OCI-LY7 (cell line): ENCODE measurements around the gene PPAN. TPM values are rescaled to one million over a fixed set of nuclear protein-coding genes. Genes with fewer than 3 reads are reported as not detected.

ENCODE experiments used
- BruUV-seq: library from RNA; stranded (reverse); fragments of 400-500 nt; replicated peaks from 2 replicates; lab custom pipeline; 2021; lab: Mats Ljungman, UMichigan
- CTCF ChIA-PET: fragments of 300-600 bp; sonication (Branson Sonifier 250); formaldehyde crosslinking; loops from one replicate; lab custom pipeline; 2022; ENCODE audit warnings: antibody characterized with exemption; ENCODE audit not compliant: unreplicated experiment; lab: Charles Lee
- POLR2A ChIA-PET: fragments of 300-600 bp; sonication (Branson Sonifier 250); formaldehyde crosslinking; loops from one replicate; lab custom pipeline; 2022; ENCODE audit warnings: antibody characterized with exemption; lab: Charles Lee
- DNase-seq: peaks from one replicate; pipeline ENCODE4 v3.0.0-alpha.2; 2015; ENCODE audit warnings: low spot score
- H2AFZ ChIP-seq: fragments of 200-600 bp; sonication (generic), shearing (Covaris generic); 2 replicates; pipeline ENCODE4 v1.6.1; 2014; ENCODE audit warnings: mild to moderate bottlenecking, antibody characterized with exemption, low read length, moderate library complexity
- H3K27ac ChIP-seq: fragments of 200-600 bp; sonication (generic); 2 replicates; pipeline ENCODE4 v1.5.1; 2014; ENCODE audit warnings: mixed run types, low read depth, mild to moderate bottlenecking, moderate library complexity, low read length, inconsistent platforms; ENCODE audit not compliant: poor library complexity, severe bottlenecking
- H3K36me3 ChIP-seq: fragments of 200-600 bp; sonication (generic); 2 replicates; pipeline ENCODE4 v1.6.1; 2014; ENCODE audit warnings: mild to moderate bottlenecking, antibody characterized with exemption, low read length, moderate library complexity, mixed read lengths; ENCODE audit not compliant: insufficient read depth
- H3K4me1 ChIP-seq: fragments of 200-600 bp; sonication (generic); 2 replicates; pipeline ENCODE4 v1.5.1; 2014; ENCODE audit warnings: mild to moderate bottlenecking, low read length; ENCODE audit not compliant: insufficient read depth, poor library complexity, severe bottlenecking
- H3K4me2 ChIP-seq: fragments of 200-600 bp; sonication (generic); 2 replicates; pipeline ENCODE4 v1.6.1; 2014; ENCODE audit warnings: mild to moderate bottlenecking, low read length
- H3K4me3 ChIP-seq: fragments of 200-600 bp; sonication (generic); 2 replicates; pipeline ENCODE4 v1.5.1; 2014; ENCODE audit warnings: mild to moderate bottlenecking, low read depth, low read length; ENCODE audit not compliant: poor library complexity, severe bottlenecking
- H3K79me2 ChIP-seq: fragments of 200-600 bp; sonication (generic); 2 replicates; pipeline ENCODE4 v1.6.1; 2016; ENCODE audit warnings: low read depth, mild to moderate bottlenecking, low read length, moderate library complexity, mixed read lengths; ENCODE audit not compliant: insufficient read depth
- H3K9me2 ChIP-seq: fragments of 200-600 bp; sonication (generic); 2 replicates; pipeline ENCODE4 v1.6.1; 2016; ENCODE audit warnings: mild to moderate bottlenecking, low read length, mixed read lengths; ENCODE audit not compliant: insufficient read depth
- H3K9me3 ChIP-seq: fragments of 200-600 bp; sonication (generic); 2 replicates; pipeline ENCODE4 v1.6.1; 2014; ENCODE audit warnings: mild to moderate bottlenecking, mixed run types, low read length, mixed read lengths
- H4K20me1 ChIP-seq: fragments of 200-600 bp; sonication (generic); 2 replicates; pipeline ENCODE4 v1.6.1; 2014; ENCODE audit warnings: mild to moderate bottlenecking, antibody characterized with exemption, low read length, moderate library complexity, mixed read lengths; ENCODE audit not compliant: insufficient read depth
- CTCF ChIP-seq: fragments of 200-600 bp; sonication (generic); conservative IDR thresholded peaks from 2 replicates; pipeline ENCODE4 v1.5.1; 2014; ENCODE audit warnings: mild to moderate bottlenecking, antibody characterized with exemption, low read length, moderate library complexity, mixed read lengths
- EZH2phosphoT487 ChIP-seq: fragments of 200-600 bp; sonication (generic); IDR thresholded peaks from 2 replicates; pipeline ENCODE4 v1.6.1; 2018; ENCODE audit warnings: low read depth, borderline replicate concordance, mild to moderate bottlenecking, mixed run types, antibody characterized with exemption, low read length, moderate library complexity, mixed read lengths
- intact Hi-C: fragments of 100-400 bp; cut with micrococcal nuclease; formaldehyde crosslinking; loops from one replicate; pipeline ENCODE4 v1.10.0; 2022; ENCODE audit not compliant: unreplicated experiment
- total RNA-seq, 2 experiments: library from RNA; depleted of rRNA in 1 of 2; stranded (reverse); fragments of >200 nt in 1 of 2; shearing (Covaris generic) in 1 of 2; gene quantifications; 2 replicates each; pipeline ENCODE4 v1.2.3, GENCODE V29; 2014 to 2022

The PPAN gene
- total RNA-seq, 2 experiments from 2014 or later: 77.1 to 116 TPM

- TF ChIP-seq CTCF: no peak
- peaks cover 98% of the 10 kb centered on the region for H3K36me3 ChIP-seq
- no peaks in the 10 kb centered on the region for H3K79me2 ChIP-seq
- H2AFZ ChIP-seq: no peak overlapping the region
- intact Hi-C loops: no loop called here
- no peak overlapping the region for H3K4me2 ChIP-seq
- no peak for DNase-seq
- H4K20me1 ChIP-seq: no peaks in the 10 kb centered on the region
- no peaks in the 10 kb centered on the region for H3K9me2 ChIP-seq
- ChIA-PET POLR2A (no interaction called here), CTCF (no interaction called here)
- no peak overlapping the region for H3K27ac ChIP-seq
- no peak overlapping the region for H3K4me3 ChIP-seq
- H3K4me1 ChIP-seq: no peaks in the 10 kb centered on the region
- no TSS peak for BruUV-seq
- H3K9me3 ChIP-seq: no peaks in the 10 kb centered on the region
Observed at GRCh38 chr19:10136936-10137335, 30.8 kb downstream of the PPAN start.

GRCh38 chr19:10137751-10138682 is 31.9 kb downstream of the PPAN start:
- Histone ChIP-seq H3K4me3 (no peak overlapping the region), H3K9me3 (no peaks in the 10 kb centered on the region), H3K4me1 (no peaks in the 10 kb centered on the region), H4K20me1 (no peaks in the 10 kb centered on the region), H3K27ac (no peak overlapping the region), H3K79me2 (no peaks in the 10 kb centered on the region), H2AFZ (no peak overlapping the region), H3K4me2 (no peak overlapping the region), H3K9me2 (no peaks in the 10 kb centered on the region), H3K36me3 (peaks cover 98% of the 10 kb centered on the region)
- DNase-seq: no peak
- TF ChIP-seq CTCF (no peak), EZH2phosphoT487 (no peak)
- CTCF ChIA-PET: interaction anchor here (0.6 kb wide), 1 partner anchor 79 kb away, joined by 4 read pairs; no protein-coding TSS in a partner anchor
- POLR2A ChIA-PET: no interaction called here
- BruUV-seq: no TSS peak
- intact Hi-C loops: no loop called here
